ENCODE results near the gene REXO2.

REXO2 gene

DNA sequence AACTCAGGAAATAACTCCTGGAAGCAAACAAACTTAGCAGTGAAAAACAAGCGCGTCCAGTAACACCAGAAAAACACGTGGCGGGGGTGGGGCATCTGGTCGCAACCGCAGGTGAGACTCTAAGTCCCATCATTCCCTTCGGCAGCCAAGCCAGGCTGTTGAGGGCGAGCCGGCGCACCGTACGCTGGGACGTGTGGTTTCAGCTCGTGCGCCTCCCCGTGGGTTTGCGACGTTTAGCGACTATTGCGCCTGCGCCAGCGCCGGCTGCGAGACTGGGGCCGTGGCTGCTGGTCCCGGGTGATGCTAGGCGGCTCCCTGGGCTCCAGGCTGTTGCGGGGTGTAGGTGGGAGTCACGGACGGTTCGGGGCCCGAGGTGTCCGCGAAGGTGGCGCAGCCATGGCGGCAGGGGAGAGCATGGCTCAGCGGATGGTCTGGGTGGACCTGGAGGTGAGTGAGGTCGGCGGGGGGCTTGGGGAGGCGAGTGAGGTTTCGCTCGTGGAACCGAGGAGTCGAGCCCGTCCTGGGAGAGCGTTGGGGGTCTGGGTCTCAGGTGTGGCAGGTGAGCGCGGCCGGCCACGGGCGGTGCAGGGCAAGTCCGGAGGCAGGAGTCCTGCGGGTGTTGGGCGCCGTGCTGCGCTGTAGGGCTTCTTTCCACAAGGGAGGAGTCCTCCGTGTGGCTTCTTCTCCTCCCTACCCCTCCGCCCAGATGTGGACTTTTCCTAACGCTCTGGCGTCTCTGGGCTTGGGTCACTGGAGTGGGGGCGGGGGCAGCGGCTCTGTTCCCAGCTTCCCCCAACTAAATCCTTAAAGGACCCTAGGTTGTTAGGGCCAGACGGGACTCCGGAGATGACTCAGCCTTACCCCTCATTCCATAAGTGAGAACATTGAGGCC, at the start of gene REXO2:
TSS of gene REXO2 (plus strand) at position 239 of the 892 bp plus-strand sequence. CDS start at position 301, 62 bp downstream.
- DNase-seq: peak; percentile 99

DNA sequence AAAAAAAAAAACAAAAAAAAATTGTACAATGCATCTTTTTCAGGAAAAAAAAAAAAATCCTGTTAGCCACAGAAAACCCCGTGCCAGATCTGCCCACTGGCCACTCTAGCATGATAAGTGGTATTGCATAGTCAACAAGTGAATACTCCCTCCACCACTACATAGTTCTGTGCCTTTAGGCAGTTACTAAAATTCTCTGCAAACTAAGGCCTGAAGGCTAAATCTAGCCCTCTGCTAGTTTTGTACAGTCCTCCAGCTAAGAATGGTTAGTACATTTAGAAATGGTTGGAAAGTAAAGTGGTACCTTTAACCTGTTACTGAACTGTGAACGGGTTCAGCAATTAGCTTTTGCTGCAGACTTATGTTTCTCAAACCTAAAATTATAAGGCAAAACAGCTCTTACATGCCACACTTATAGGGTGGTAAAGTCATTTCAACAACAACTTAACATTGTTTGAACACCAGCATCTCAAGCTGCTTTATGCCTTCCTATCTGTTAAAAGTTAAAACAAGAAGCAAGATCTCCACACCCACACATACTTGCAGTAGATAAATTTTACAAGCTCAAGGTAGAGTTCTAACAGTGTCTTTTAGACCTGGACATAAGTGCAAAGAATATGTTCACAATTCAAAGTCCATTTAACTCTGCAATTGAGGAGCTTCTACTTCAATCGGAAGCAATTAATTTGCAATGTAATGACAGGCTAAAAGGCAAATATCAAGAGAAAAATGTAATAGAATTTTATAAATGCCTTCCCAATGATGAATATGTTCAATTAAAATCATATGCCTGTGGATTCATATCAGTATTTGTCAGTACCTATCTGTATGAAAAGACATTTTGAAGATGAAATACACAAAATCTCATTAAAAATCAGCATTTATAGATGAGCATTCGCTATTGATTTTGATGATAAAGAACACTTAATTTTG, 46.3 kb upstream of the REXO2 start:
- no peak for DNase-seq

DNA sequence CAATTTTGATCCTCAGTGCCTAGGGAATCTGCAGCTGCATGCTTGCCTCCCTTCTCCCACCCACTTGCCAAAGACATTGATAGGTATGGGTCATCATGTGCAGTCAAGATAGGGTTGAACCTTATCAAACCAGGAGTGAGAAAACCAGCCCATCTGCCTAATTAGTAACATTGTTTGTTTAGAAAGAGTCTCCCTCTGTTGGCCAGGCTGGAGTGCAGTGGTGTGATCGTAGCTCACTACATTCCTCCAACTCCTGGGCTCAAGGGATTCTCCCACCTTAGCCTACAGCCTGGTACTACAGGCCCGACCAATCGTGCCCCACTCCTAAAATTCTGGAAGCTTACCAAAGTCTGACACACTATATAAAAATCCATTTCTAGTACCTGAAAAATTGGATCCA, 43.5 kb upstream of the REXO2 start:
- DNase-seq: peak; percentile 40

DNA sequence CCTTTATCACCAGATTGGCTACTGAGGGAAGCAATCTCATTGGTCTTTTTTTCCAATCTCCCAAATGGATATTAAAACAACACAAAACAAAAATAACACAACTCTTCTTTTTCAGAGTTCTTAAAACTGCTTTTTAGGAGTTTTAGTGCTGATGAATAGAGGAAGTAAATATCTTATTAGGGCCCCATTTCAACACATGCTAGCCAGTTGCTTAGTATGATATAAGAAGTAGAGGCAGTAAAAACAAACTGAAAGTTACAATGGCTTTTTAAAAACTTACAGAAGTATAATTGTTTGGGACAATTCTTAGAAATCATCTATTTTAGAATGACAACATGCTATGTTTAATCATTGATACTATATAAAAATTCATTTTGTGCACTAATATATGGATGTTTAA, 42.4 kb upstream of the REXO2 start:
- DNase-seq: peak; percentile 45

DNA sequence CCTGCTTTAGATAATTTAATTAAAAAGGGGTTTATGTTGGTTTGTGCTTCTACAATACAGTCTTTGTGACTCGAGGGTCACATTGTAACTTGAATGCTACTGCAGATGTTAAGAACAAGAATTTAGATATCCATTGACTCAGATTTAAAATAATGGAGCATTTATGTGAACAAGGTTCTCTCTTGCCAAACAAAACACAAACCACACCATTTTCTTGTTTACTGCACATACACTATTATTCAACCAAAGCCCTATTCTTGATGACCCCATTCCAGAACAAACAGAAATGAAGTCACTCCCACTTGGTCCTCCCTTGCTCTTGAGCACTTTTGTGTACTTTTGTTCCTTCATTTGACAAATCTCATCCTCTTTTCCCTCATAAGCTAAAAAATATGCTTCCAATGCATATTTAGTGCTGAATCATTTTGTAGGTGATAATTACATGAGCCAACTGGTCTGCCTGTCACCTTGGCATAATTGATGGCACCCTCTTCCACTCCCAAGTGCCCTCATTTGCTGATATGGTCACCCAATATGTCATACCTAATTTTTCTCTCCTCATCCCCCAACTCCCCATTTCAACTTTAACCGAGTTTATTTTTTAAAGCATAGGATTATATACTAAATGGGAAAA, 41.8 kb upstream of the REXO2 start:
- no peak for DNase-seq

DNA sequence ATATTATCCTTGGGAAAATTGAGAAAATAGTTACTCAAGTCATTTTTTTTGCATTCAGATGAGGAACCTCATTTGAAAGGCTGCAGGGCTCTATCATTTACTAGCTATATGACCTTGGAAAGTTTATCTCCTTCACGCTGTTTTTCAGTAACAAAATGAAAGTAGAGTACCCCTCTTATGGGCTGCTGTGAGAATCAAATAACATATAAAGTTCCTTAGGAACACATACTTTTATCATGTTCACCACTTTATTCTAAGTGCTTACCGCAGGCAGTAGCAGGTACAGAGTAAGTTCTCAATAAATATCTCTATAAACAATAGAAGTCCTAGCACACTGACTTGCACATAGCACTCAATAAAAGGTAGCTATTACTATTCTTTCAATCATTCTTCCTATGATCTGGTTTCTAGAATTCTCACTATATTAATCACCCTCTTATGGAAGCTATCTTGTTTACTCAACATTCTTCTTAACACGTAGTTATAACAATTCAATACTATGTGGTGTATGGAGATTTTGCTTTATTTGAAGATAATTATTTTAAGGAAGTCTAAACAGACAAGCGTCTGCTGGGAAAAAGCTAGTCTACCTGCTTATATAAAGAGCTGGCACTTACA, 40.9 kb upstream of the REXO2 start:
- DNase-seq: no peak

DNA sequence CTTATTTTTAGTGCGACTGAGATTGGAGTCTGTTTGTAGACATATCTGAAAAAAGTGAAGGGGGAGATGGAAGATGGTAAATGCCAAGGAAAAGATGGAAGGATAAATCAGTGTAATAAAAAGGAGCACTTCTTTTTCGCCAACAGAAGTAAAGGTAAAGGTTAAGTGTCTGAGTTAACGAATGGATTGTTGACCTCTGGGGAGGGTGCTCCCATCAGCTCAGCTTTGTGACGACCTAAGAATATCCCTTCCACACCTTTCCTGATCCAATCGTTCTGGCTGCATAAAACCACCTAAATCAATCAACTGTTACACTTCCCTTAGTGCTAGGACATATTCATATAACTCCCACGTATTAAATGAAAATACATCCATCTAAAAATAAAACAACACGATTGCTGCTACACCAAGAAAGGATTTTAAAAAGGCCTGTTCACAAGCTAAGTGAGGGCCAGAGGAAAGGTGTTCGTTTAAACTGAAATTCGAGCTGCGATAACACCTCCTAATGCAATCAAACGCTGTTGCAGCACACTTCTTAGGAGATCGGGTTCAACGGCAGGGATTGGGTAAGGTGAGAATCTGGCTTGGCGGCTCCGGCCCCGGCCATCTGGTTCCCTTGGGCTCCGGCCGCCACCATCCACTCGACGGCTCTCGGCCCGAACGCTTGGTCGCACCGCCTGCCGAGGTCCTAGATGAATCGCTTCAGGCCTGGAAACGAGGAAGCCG, 39.6 kb upstream of the REXO2 start:
- no peak for DNase-seq

DNA sequence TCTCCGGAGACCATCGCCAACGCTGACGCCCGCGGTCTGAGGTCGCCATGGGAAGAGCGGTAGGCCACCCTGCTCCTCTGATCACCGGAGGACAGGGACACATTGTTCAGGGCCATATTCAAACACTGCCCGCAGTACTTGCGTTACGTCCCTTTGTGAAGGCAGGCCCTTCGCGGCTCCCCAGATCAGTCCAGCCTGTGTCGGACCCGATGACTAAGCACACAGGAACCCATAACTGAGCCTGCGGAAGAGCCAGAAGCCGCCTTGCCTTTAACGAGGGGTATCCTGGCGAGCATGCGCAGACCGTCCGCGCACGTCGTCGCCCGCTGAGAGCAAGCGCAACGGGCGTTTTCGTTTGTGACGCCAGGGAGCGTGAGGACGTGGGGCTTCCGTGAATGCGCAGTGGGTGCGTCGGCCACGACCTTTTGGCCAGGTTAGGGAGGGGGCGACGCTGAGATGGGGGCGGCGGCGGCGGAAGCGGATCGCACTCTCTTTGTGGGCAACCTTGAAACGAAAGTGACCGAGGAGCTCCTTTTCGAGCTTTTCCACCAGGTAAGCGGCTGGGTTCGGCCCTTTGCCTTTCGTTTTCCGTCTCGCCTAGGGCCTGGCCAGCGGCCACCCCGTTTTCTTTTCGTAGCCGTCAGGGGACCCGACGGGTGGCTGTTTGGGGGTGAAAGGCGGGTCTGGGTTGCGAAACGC, 38.9 kb upstream of the REXO2 start, which contains the start of the genes C11orf71 and RBM7:
TSS of gene C11orf71 (minus strand) at position 296 of the 699 bp plus-strand sequence. CDS start at position 116, 180 bp downstream.
TSS of gene RBM7 (plus strand) at position 451 of the 699 bp plus-strand sequence. CDS start at position 457, 6 bp downstream.
- peak; percentile 99 for DNase-seq

DNA sequence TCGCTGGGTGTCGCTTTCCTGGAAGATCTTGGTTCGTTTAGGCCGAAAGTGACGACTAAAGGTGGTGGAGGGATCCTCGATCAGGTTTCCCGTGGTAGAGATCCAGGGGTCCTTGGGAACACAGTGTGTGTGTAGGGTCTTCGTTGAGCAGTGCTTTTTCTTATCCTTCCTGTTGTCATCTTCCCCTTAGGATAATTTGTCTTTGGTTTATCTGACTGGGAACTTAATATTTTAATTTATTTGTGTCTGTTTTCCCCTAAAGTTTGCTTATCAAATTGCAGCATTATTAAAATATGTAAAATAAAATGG, 38.4 kb upstream of the REXO2 start:
- DNase-seq: no peak

DNA sequence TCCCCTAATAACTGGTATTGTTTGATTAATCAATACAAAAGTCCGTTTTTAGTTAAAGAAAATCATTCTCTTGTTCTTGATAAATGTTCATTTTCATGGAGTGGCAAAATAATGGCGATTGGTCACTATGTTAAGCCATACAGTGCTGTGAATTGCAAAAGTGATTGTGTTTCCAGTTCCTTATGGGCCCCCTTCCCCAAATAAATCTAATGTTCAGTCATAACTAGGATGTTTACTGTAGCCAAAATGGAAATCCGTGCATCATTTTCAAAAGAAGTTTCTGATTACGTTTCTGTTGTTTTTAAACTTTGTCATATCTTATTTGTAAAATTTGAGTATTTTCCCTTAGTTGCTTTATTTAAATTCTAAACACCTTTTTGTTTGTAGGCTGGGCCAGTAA, 38.0 kb upstream of the REXO2 start:
- DNase-seq: peak; percentile 40

DNA sequence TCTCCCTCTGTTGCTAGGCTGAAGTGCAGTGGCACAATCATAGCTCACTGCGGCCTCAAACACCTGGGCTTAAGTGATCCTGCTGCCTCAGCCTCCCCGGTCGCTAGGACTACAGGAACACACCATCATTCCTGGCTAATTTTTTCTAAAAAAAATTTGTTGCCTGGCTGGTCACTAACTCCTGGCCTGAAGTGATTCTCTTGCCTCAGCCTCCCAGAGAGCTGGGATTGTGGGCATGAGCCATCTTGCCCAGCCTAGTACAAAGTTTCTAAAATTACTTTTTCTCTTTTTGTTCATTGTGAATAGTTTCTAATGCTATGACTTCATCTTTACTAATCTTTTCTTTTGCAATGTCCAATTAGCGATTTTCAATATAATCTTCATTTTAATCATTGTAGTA, 26.3 kb upstream of the REXO2 start:
- no peak for DNase-seq

DNA sequence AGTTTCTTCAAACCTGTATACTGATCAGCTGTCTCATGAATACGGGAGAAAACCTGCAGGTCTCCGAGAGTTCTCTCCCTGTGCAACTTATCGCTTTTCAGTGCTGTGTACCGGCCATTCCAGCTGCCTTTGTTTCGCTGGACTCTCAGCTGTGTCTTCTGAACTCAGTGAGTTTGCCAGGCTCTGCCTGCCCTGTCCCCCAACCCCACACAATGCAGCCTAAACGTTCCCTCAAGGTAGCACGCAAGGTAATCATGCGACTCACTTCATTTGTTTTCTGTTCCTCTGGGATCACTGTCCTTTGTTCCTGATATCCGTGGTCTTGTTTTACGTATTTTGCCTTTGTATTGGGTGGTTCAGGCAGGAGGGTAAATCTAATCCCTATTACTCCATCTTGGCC, 25.3 kb upstream of the REXO2 start:
- no peak for DNase-seq

DNA sequence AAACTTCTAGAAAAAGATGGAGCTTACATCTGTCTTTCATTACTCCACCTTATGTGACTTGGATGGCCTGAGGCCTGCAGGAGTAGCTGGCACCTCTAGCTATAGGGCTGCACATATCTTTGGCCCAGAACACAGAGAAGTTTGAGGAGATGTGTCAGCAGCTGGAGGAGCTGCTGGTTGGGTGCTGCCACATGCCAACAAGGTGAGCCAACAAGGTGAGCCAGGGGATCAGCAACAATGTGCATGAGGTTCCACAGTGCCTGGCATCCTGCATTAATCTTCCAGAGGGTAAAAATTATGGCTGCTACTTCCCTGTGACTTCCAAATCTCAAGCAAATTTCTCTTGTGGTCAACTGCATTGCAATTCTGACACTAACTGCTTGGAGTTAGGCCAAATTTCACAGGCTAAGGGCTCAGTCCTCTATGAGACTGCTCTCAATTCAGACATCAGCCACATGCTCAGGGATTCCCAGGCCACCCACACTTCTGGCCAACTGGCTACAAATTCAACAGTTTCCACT, 22.8 kb upstream of the REXO2 start:
- DNase-seq: no peak

DNA sequence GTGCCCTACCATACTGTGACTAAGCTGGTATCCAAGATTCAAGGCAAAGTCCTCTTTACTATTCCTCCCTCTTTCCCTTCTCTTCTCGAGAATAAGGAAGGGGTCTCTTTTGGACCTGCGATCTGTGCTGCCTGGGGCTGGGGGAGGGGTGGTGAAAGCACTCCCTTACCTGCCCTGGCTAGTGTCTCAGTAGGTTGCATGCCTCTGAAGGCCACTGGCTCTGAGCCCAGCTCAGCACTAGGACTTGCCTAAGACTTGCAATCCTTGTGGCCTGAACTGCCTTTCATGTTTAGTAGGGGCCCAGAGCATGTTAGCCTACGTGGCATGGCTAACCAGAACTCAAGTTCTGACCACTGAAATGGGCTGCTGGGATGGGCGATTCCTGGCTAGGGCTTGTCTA, 13.0 kb upstream of the REXO2 start:
- DNase-seq: no peak

DNA sequence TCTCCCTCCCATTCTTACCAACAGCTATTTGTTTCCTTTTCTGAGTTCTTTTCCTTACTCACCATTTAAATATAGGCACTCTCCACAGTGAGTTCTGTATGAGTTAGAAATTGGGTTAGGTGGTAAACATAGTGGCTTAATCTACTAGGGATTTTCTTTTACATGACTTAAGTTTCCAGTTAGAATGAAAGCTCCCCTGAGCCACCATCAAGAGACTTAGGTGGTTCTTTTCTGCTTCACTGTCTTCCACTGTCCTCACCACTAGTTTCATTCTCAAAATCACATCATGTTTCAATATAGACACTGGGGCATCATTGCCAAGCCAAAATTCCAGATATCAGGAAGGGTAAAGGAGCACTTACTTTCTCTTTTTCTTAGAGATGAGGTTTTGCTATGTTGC, 9.0 kb upstream of the REXO2 start:
- no peak for DNase-seq

DNA sequence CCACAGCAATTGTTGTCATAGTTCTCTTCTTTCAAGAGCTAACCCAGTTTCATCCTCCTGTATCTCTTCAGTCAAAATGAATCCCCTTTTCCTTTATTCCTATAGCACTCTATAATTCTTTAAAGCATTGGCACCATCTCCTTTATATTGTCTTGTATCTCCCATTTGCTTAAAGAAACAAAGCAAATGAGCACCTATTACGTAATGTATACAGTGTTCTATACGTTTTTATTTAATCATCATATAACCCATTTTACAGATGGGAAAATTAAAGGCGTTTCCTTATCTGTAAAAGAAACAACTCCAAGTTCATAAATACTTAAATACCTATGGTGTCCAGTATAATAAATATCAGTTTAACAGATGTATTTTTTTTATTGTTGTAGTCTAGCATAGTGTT, 6.4 kb upstream of the REXO2 start:
- DNase-seq: no peak

DNA sequence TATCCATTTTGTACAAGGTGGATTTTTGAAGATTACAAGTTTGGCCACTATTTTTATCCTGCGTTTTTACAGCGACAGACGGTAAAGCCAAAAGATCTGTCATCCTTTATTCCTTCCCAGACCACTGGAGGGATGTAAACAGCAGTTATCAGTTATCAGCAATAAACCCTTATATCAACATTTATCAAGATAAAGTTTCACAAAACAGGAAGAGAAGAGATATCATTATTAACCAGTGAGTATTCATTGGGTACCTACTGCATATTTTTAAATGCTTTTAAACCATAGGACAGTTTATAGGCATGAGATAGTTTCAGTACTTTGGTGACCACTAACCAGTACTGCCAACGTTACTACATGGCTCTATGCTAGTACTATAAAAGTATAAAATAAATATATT, 5.9 kb upstream of the REXO2 start:
- DNase-seq: no peak

DNA sequence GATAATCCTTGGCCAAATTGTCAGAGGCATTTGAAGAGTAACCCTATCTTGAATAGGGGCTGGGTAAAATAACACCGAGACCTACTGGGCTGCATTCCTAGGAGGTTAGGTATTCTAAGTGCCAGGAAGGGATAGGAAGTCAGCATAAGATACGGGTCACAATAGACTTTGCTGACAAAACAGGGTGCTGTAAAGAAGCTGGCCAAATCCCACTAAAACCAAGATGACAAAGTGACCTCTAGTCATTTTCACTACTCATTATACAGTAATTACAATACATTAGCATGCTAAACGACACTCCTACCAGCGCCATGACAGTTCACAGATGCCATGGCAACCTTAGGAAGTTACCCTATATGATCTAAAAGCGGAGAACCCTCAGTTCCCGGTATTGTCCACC, 964 bp upstream of the REXO2 start:
- no peak for DNase-seq

DNA sequence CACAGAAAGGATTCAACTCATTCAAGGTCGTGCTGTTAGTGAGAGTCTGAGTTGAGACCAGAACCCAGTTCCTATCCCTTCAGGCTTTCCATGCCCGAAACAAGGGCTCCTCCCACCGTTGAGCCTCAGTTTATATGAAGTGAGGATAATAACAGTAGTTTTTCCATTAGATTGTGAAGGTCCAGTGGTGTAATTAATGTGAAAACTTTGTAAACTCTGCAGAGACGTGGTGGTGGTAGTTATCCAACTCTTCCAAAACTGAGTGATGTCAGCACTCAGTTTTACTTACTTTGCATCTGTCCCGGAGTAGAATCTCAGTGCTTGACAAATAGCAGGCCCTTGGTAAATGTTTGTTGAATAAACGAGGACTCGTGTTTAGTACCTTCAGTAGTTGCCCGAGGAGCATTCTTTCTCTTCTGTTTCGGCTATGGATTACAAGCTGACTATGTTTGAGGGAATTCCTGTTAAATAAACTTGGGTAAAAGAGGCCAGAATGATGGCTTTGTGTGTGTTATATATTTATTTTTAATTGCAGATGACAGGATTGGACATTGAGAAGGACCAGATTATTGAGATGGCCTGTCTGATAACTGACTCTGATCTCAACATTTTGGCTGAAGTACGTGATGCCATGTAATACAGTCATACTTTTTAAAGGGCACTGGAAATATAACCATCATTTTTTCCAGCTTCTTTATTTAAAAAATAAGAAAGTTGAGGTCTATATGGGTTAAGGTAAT, 1.0 kb downstream of the REXO2 start:
- no peak for DNase-seq
